Limb (tissue), 2 donors: ENCODE data around the gene B4GALNT3.

Experiments used
- DNase-seq, 2 donors: peaks; one replicate each; pipeline ENCODE4 v3.0.0-alpha.2; 2016; ENCODE audit errors: extremely low spot score in 2 of 2

B4GALNT3 gene

DNA sequence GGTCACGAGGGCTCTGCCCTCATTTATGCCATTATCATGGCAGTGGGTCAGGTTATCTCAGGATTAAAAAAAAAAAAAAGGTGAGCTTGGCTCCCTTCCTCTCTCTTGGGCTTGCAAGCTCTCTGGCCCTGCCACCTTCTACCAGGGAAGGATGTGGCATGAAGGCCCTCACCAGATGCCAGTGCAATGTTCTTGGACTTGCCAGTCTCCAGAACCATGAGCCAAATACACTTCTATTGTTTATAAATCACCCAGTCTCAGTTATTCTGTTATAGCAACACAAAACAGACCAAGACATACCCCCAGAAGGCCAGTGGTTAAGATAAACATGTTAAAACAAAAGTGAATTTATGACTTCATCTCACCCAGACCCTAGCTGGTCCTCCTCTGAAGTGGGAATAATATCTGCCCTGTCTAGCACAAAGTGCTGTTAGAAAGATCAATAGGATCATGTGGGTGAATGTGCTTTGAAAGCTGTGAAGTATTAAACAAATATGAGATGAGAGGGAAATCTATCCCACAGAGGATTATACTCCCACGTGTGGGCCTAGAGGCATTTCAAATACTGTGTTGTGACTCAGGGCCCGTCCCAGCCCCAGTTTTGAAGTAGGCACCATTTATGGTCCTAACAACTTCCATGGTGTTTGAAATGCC, 114.9 kb downstream of the B4GALNT3 start:
- peak in 1 of 2 donors; percentile 10 for DNase-seq

DNA sequence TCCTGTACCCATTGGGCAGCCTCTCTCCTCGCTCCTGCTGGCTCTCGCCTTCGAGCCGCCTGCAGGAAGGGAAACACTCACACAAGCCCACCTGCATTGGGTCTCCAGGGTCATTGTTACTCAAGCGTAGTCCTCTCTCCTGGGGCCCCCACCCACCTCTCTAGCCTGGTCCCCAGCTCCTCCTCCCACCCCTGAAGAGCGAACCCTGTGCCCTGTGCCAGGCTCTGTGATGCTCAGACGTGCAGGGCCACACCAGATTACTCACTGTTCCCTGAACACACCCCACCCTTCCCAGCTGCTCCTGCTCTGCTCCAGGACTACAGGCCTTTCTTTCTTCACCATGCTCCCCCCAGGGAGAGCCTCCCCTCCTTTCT, 115.4 kb downstream of the B4GALNT3 start:
- peak in 1 of 2 donors; percentile 35 for DNase-seq

DNA sequence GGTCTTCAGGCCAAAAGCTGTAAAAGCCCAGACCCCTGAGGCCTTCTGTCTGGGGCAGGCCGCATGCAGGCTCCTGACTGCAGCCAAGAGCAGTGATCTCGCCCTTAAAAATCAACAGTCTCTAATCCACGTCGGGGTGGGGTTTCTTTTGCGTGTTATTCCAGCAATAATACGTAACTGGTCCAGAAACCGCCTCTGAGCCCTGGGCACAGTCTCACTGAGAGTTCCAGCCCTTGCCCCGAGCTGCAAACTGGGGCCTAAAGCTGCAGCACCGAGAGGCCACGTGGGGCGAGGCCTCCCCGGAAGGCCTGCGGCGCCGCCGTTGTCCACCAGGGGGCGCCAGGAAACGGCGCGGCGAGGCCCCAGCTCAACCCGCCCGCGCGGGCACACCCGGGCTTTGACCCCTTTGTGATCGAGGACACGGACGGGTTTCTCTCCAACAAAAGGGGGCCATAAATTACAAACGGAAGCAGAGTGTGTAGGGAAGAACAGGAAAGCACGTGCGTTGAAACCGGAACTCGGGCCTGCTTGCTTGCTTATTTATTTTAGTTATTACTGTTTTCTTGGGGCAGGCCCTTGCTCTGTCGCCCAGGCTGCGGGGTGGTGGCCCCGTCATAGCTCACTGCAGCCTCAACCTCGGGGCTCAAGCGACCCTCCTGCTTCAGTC, 116.3 kb downstream of the B4GALNT3 start:
- DNase-seq, result peak; percentile 77 to 90

DNA sequence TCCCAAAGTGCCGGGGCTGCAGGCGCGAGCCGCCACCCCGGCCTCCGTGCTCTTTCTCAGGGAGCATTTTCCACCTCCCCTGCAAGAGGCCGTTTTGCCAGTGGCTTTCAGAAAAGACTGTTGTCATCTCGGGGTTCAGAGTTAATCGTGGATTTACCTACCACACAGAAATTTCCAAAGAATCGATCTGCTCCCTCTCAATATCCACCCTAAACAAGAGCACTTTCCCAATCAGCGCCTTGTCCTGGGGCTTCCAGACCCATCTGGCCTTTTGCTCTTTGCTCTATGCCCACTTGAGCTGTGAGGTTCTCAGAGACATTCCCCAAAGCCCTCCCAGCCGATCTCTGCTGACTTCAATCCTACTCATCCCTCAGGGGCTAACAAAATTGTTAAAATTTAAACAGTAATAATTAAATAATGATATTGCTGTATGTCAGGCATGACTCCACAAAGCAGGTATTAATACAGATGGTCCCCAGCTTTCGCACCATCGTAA, 116.9 kb downstream of the B4GALNT3 start:
- no peak for DNase-seq

DNA sequence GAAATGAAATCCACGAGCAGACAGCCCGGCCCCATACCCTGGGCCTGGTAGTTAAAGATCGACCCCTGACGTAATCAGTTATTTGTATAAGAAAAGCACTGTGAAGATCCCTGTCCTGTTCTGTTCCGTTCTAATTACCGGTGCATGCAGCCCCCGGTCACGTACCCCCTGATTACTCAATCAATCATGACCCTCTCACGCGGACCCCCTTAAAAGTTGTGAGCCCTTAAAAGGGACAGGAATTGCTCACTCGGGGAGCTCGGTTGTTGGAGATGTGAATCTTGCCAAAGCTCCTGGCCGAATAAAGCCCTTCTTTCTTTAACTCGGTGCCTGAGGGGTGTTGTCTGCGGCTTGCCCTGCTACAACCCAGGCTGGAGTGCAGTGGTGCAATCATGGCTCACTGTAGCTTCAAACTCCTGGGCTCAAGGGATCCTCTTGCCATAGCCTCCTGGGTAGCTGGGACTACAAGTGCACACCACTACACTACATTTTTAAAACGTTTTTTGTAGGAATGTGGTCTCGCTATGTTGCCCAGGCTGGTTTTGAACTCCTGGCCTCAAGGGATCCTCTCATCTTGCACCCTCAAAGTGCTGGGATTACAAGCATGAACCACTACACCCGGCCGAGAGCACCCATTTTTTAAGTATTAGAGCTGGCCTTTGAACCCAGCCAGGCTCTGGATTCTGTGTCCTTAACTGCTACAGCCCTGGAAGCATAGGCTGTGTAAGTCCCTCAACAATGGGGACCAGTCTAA, 118.4 kb downstream of the B4GALNT3 start:
- DNase-seq, result peak in 1 of 2 donors; percentile 26

DNA sequence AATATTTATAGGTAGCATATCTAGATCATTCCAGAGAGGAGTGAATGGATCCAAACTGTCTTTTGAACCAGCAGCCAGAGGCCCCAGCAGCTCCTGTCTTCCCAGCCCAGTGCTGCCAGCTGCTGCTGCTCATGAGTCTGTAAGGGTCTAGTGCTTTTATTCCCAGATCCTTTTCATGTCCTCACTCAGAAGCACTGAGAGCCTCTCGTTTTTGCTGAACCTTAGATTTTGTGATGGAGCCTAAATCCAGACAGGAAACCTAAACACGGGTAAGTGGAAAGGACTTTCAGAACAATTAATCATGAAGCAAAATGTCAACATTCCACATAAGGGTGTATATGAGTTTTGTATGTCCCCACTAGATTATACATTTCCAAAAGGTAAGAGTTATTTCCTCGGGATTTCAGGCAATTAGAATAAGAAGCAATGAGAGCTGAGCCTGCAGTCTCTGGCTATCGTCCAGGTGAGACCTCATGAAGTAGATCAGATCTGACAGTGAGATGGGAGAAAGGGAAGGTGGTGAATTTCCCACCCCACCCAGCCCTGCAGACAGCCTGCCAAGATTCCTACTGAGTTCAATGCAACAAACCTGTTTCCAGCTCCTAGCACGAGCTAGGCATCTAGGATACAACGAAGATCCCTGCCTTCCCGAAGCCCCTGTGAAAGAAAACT, 119.1 kb downstream of the B4GALNT3 start:
- DNase-seq, result peak in 1 of 2 donors; percentile 40

DNA sequence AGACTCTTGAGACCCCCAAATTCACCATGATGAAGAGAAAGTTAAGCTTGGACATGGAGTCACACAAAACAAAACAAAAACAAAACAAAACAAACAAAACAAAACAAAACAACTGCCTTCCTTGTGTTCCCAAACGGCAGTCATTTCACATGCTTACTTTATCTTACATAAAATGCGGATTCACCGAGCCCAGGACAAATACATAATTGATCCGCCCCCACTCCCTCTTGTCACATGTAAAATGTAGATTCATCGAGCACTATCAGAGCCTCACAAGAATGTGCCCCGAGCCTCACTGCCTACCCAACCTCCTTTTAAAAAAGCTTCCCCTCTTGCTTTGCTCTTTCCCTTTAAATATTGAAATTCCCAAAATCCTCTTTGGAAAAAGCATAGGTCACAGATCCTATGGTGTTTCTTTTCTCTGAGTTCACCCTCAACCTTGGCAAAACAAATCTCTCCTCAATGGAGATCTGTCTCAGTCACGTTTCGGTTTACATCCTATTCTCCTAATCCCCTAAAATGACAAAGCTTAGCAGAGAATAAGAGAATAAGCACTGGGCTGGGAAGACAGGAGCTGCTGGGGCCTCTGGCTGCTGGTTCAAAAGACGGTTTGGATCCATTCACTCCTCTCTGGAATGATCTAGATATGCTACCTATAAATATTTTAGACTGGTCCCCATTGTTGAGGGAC, 119.8 kb downstream of the B4GALNT3 start:
- no peak for DNase-seq

DNA sequence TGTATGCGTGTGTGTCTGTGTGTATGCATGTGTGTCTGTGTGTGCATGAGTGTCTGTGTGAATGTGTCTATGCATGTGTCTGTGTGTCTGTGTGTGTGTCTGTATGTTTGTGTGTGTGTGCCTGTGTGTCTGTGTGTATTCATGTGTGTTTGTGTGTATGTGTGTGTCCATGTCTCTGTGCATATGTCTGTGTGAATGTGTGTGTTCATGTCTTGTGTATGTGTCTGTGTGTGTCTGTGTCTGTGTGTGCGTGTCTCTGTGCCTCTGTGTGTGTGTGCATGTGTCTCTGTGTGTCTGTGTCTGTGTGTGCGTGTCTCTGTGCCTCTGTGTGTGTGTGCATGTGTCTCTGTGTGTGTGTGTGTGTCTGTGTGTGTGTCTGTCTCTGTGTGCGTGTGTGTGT, 121.1 kb downstream of the B4GALNT3 start:
- no peak for DNase-seq

DNA sequence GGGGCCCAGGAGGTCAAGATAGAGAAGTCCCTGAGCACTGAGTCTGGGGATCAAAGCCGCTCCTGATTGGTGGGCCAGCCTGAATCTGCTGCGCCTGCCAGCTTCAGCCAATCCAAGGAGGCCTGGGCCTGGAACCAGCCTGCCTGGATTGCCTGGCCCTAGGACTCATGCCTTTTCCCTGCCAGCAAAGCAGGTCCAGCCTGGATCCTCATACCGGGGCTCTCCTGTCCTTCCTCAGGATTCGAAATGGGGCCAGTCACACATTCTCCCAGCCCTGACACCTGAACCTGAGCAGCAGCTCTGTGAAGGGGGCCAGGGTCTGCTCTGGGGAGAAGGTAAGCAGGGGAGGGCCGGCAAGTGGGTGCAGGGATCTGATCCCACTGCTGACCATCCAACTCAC, 121.6 kb downstream of the B4GALNT3 start:
- DNase-seq, result no peak

DNA sequence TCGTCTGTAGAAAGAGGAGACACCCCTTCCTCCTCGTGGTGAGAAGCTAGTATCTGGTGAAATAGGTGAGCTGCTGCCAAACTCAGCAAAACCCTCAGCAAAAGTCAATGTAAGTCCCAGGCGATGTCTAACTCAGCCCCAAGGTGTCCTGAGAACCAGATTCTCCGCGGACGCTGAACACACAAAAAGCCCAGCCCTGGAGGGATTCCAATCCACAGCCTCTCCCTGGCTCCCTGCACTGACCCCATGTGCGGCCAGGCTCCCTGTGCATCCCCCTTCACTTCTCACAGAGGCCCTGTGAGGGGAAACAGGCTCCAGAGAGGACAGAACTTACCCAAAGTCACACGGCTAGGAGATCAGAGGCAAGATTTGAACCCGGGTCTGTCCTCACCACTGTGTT, 122.0 kb downstream of the B4GALNT3 start:
- DNase-seq, result peak in 1 of 2 donors; percentile 15

DNA sequence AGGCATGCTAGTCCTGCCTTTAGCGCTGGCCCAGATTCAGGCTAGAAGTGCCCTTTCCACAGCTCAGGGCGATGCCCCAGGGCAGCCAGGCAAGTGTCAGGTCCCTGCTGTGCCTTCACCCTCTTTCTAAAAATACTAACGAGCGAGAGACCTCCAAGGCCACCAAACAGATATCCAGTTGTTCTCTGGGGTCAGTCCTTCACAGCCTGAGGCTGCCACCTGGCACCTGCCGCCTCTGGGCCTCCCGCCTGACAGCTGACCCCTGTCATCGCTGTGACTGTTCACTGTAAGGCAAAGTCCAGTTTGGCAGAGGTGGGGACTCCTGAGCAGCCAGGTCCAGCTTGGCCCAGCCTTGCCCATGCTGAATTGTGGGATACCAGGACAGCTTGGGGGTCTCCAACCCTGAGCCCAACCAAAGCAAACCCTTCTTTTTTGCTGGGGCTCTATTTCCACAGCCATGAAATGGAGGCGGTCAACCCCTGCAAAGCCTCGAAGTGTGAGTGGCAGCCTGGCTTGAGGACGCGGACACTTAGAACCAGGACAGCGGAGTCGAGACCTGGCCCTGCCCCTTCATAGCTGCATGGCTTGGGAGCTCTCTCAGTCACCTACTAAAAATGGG, 123.6 kb downstream of the B4GALNT3 start:
- DNase-seq, result peak in 1 of 2 donors; percentile 19

DNA sequence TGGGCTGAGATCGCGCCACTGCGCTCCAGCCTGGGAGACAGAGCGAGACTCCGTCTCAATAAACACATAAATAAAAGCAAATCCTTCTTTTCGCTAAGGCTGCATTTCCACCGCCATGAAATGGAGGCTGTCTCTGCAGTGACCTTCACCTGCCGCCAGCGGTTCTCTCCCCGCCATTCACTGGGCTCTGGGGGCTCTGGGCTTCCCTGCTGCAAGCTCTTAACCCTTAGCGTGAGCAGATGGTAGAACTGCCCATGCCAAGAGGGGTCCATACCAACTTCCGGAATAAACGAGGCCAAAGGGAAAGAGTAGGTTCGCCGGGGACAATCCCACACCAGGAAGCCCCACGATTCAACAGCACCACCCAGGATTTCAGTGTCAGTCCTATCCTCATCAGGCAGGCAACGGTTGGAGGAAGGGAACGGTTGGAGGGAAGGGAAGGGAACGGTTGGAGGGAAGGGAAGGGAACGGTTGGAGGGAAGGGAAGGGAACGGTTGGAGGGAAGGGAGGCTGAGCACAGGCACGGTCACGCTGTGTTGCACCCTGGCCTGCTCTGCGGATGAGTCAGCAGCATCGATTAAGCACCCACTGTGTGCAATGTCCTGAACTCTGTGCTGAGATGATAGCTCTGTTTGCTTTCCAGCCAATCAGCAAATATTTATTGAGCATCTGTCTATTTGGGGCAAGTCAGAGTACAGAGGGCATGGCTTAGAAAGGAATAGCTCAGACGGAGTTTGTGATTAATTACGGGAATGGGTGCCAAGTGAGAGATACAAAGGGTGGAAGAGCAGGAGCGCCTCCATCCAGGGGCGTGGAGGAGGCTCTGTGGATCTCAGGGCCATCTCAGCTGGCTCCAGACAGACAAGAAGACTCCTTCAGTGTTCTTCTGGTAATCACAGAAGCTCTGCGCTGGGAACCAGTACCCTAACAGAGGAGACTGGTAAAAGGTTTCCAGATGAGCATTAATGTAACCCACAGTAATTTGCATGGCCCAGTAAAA, 125.6 kb downstream of the B4GALNT3 start:
- DNase-seq, result peak in 1 of 2 donors; percentile 12

DNA sequence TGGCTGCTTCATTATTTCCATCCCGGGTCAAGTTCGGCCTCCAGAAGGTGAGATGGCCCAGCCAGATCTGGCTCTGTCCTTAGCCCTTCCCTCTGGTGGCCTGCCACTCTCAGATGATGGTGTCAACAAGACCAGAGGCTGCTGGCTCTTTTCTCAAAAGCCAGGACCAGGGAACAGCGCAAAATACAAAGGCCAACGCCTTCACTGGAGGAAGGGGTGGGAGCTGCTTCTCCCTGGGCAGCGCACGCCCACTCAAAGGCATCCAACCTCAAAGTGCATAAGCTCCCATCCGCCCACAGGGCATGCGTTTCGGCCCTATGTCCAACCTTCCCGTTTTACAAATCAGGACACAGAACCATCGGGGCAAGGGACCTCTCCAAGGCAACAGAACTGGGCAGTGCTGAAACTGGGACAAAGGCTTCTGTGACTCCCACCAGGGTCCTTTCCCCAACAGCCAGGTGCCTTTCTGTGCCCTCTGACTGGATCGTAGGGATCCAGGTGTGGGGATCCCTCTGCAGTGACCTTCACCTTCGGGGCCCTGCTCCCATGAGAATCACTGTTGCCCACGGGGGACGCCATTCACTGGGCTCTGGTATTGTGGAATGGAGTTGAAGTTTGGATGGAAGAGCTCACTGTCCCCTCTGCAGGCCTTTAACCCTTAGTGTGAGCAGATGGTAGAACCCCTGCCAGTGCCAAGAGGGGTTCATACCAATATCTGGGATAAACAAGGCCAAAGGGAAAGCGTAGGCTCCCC, 126.8 kb downstream of the B4GALNT3 start:
- no peak for DNase-seq

DNA sequence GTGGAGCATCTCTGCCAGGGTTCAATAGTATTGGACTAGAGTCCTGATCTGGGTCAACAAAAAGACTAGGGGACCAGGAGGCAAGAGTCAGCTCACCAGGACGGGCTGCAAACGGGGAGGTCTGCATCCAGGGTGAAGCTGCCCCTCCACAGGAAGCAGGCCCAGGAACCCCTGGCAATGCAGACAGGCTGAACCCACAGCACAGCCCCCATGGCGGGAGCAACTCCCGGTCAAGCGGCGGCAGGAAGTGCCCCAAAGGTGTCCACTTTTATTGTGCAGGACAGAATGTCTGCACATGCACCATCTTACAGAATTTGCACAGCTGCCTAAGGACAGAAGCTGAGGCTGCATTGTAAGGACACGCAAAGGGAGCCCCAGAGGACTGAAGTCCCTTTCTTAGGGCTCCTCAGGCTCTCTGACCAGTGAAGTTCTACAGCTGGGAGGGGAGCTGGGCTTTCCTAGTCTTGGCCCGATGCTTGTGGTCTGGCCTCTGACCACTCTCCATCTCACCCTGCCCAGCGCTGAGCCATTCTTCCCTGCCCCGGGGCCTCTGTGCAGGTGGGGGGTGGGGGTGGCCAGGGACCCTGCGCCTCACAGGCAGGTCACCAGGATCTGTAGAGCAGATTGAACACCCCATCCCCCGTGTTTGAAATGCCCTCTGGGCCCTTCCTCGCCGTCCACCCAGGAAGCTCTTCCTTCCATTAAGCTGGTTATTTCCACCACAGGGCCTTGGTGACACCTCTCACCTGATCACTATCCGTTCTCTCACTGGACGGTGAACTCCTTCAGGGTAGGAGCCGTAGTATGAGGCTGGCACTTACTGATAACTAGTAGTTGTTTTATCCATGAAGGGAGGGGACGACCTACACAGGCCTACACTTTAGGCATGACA, 127.6 kb downstream of the B4GALNT3 start:
- DNase-seq, result no peak

DNA sequence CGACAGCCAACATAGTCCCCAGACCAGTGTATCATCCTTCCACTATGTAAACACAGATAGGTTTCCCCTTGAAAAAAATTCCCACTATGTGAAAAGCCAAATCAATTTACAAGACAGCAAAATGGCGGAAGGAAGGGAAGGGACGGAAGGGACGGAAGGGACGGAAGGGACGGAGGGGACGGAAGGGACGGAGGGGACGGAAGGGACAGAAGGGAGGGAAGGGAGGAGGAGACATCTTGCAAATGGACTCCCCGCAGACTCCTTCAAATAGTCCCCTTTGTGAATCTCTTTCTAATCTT, 128.2 kb downstream of the B4GALNT3 start:
- DNase-seq, result no peak

DNA sequence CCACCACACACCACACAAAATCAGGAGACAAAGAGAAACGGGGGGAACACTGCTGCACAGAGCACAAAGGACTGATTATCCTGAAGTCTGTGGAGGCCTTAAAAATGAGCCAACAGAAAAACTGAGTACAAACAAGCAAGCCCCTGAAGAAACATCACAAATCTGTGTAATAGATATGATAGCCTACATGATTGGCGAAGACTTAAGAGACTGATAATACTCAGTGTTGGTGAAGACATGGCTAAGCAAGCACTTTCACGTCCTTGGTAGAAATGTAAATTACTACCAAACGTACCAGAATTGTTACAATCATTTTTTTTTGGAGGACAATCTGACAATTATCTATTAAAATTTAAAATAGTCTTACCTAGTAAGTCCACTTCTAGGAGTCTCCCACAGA, 128.9 kb downstream of the B4GALNT3 start:
- DNase-seq, result no peak

DNA sequence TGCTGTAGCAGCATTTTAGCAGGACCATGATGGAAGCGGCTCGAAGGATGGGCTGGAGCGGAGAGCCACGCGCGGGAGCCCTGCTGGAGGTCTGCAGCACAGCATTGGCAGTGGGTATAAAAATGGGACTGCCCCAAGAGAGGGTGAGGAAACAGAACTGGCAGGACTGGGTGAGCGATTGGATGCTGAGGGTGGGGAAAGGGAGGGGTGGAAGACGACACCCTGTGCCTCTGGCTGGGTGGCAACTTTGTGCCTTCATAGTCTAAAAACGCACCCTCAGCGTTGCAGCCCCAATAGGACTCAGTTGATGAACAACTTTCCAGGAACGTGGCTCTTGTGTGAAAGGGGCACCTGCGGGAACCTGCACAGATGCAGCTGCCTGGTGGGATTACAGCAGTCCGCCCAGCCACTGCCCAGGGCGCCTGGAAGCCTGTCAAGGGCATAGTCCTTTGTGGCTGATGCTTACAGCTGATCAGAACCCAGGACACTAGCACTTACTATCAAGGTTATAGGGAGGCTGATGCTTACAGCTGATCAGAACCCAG, 130.5 kb downstream of the B4GALNT3 start:
- DNase-seq, result no peak
